ENCODE measurements around the gene CAMKK2.

DNA sequence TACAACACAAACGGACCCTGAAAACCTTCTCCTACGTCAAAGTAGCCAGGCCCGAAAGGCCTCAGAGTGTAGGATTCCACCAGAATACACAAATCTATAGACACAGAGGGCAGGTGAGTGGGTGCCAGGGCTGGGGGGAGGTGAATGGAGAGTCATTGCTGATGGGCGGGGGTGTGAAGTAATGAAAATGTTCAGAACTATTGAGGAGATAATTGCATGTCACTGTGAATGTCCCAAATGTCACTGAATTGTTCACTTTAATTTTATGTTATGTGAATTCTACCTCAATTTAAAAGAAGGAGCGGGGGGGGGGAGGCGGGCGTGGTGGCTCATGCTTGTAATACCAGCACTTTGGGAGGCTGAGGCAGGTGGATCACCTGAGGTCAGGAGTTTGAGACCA is 50.6 kb downstream of the CAMKK2 start:
- TF ChIP-seq TAF1 (IDR thresholded peaks at IDR 0.05; ENCODE audit: low read depth): no peak
- TF ChIP-seq EP300 (IDR thresholded peaks at IDR 0.05; ENCODE audit: borderline replicate concordance): no peak
- no peak for TF ChIP-seq FOXM1 (IDR thresholded peaks at IDR 0.05; ENCODE audit: borderline replicate concordance, low read depth)
